Activated naive CD4-positive, alpha-beta T cell treated with anti-CD3 and anti-CD28 coated beads, Interleukin-2, amount 10 ng/mL, durations not matched to agents 5 hours and 36 hours (primary cell): ENCODE results near the gene NOP14. TPM values are rescaled to one million over a fixed set of nuclear protein-coding genes. Genes with fewer than 3 reads are reported as not detected.

Source experiments
- total RNA-seq, 2 experiments: library from RNA; stranded (reverse); gene quantifications; one replicate each; pipeline ENCODE4 v1.2.3, GENCODE V29; 2021

NOP14 gene
- 10 to 100 TPM; 38.3 to 39.0 TPM for total RNA-seq

GRCh38 chr4:2963175-2963965 is at the start of gene NOP14, which contains the start of gene GRK4:
TSS of gene NOP14 (minus strand) at chr4:2963406. CDS start at chr4:2963319, 87 bp downstream.
TSS of gene GRK4 (plus strand) at chr4:2963571. CDS start at chr4:2964071, 500 bp downstream.

Other genes starting within 250 kb of the NOP14 start
- gene TNIP2, start 207.1 kb downstream of the NOP14 start, total RNA-seq: 10 to 100 TPM; 36.4 to 41.5 TPM
- 100 to 1,000 TPM in 1 of 2 experiments, 10 to 100 TPM in 1; 90.0 to 100 TPM for gene SH3BP2, start 170.3 kb downstream of the NOP14 start, total RNA-seq
- gene ADD1, start 119.6 kb downstream of the NOP14 start, total RNA-seq: 100 to 1,000 TPM; 251 to 258 TPM
- gene GRK4, start 165 bp upstream of the NOP14 start, total RNA-seq: 1 to 10 TPM; 2.4 to 3.3 TPM
- not detected for gene HTT-AS, start 111.1 kb upstream of the NOP14 start, total RNA-seq
- 10 to 100 TPM; 58.8 to 60.0 TPM for gene HTT, start 111.3 kb upstream of the NOP14 start, total RNA-seq